H1 (cell line): ENCODE measurements around the gene SLC38A10. TPM values are rescaled to one million over a fixed set of nuclear protein-coding genes. Genes with fewer than 3 reads are reported as not detected.

Experiments used
- CTCF ChIA-PET: fragments of 300-600 bp; sonication (Branson Sonifier 250); formaldehyde crosslinking; loops from one replicate; lab custom pipeline; 2021; ENCODE audit not compliant: partially characterized antibody; lab: Charles Lee
- POLR2A ChIA-PET: fragments of 300-600 bp; sonication (Branson Sonifier 250); formaldehyde crosslinking; loops from one replicate; lab custom pipeline; 2021; ENCODE audit warnings: inconsistent platforms; ENCODE audit not compliant: partially characterized antibody; lab: Charles Lee
- DNase-seq, 2 experiments: peaks; one replicate each; pipeline versions ENCODE4 v3.0.0 to v3.0.0-alpha.2; 2010 to 2022; ENCODE audit warnings: low spot score in 2 of 2, low read depth in 1 of 2, mixed read lengths in 1 of 2
- FAIRE-seq: peaks from 2 replicates; lab custom pipeline; 2011; peaks lifted over from hg19 to GRCh38; lab: Jason Lieb, UNC
- H2AFZ ChIP-seq: 2 replicates; pipeline ENCODE4 v1.8.1; 2012; ENCODE audit warnings: low read length, inconsistent platforms
- H2AK5ac ChIP-seq: 2 replicates; pipeline ENCODE4 v1.6.1; 2013; ENCODE audit warnings: low read depth, low read length
- H2BK120ac ChIP-seq: replicated peaks from 2 replicates; pipeline ENCODE3; 2013; ENCODE audit warnings: low read depth, low read length, inconsistent platforms
- H2BK12ac ChIP-seq: 2 replicates; pipeline ENCODE4 v1.6.1; 2013; ENCODE audit warnings: low read depth, low read length
- H2BK15ac ChIP-seq: 2 replicates; pipeline ENCODE4 v1.6.1; 2013; ENCODE audit warnings: low read length
- H2BK20ac ChIP-seq: 2 replicates; pipeline ENCODE4 v1.6.1; 2013; ENCODE audit warnings: low read length
- H2BK5ac ChIP-seq: 2 replicates; pipeline ENCODE4 v1.6.1; 2013; ENCODE audit warnings: low read depth, low read length
- H3K14ac ChIP-seq: 2 replicates; pipeline ENCODE4 v1.6.1; 2013; ENCODE audit warnings: inconsistent platforms; ENCODE audit not compliant: insufficient read length
- H3K18ac ChIP-seq: 2 replicates; pipeline ENCODE4 v1.6.1; 2013; ENCODE audit warnings: low read length; ENCODE audit errors: extremely low read depth
- H3K23ac ChIP-seq: 2 replicates; pipeline ENCODE4 v1.6.1; 2013; ENCODE audit warnings: inconsistent platforms; ENCODE audit not compliant: insufficient read length
- H3K23me2 ChIP-seq: 2 replicates; pipeline ENCODE4 v1.6.1; 2013; ENCODE audit warnings: low read depth, low read length
- H3K27ac ChIP-seq: 2 replicates; pipeline ENCODE4 v1.6.1; 2011; ENCODE audit warnings: low read depth, low read length, inconsistent platforms
- H3K27me3 ChIP-seq, 4 experiments: replicated peaks in 1 of 4; 1 replicate in 1 of 4; 2 replicates in 3 of 4; pipeline versions ENCODE4 v1.6.1 to v1.8.1; 2011 to 2013; ENCODE audit warnings: low read length in 3 of 4, mild to moderate bottlenecking in 3 of 4, inconsistent platforms in 2 of 4, mixed read lengths in 2 of 4, moderate library complexity in 1 of 4; ENCODE audit not compliant: control insufficient read depth in 3 of 4, insufficient read depth in 3 of 4; ENCODE audit errors: extremely low read depth in 1 of 4
- H3K36me3 ChIP-seq, 4 experiments: 2 replicates each; pipeline versions ENCODE4 v1.6.1 to v1.8.1; 2011 to 2013; ENCODE audit warnings: mild to moderate bottlenecking in 4 of 4, low read length in 3 of 4, moderate library complexity in 2 of 4, control low read depth in 1 of 4, inconsistent platforms in 1 of 4; ENCODE audit not compliant: insufficient read depth in 4 of 4, control insufficient read depth in 2 of 4
- H3K4ac ChIP-seq: replicated peaks from 2 replicates; pipeline ENCODE3; 2013; ENCODE audit warnings: low read length, low read depth, mixed read lengths, inconsistent platforms; ENCODE audit not compliant: insufficient read length
- H3K4me1 ChIP-seq, 4 experiments: replicated peaks in 1 of 4; 1 replicate in 1 of 4; 2 replicates in 3 of 4; pipeline versions ENCODE4 v1.6.1 to v1.8.1; 2011 to 2013; ENCODE audit warnings: low read length in 3 of 4, inconsistent platforms in 2 of 4, mixed read lengths in 1 of 4; ENCODE audit not compliant: insufficient read depth in 4 of 4, control insufficient read depth in 3 of 4
- H3K4me2 ChIP-seq, 2 experiments: 2 replicates each; pipeline versions ENCODE4 v1.6.1 to v1.8.1; 2011 to 2013; ENCODE audit warnings: low read depth in 2 of 2, low read length in 2 of 2, control low read depth in 1 of 2, inconsistent platforms in 1 of 2, mild to moderate bottlenecking in 1 of 2; ENCODE audit not compliant: insufficient read depth in 1 of 2
- H3K4me3 ChIP-seq, 4 experiments: fragments of 200-600, 300-600 bp in 1 of 4; sonication (generic), shearing (Covaris generic), sonication (Bioruptor Twin) in 1 of 4; 2 replicates each; pipeline versions ENCODE4 v1.5.1 to v1.8.1; 2011 to 2016; ENCODE audit warnings: low read length in 4 of 4, low read depth in 3 of 4, control low read depth in 2 of 4, inconsistent platforms in 2 of 4, mild to moderate bottlenecking in 2 of 4, mixed read lengths in 1 of 4, moderate library complexity in 1 of 4; ENCODE audit not compliant: insufficient read depth in 2 of 4; ENCODE audit errors: extremely low read depth in 1 of 4
- H3K56ac ChIP-seq: replicated peaks from 2 replicates; pipeline ENCODE3; 2013; ENCODE audit warnings: low read depth, mild to moderate bottlenecking, mixed read lengths, low read length, inconsistent platforms; ENCODE audit not compliant: insufficient read length
- H3K79me1 ChIP-seq: 2 replicates; pipeline ENCODE4 v1.6.1; 2013; ENCODE audit warnings: low read depth, low read length, control low read depth
- H3K79me2 ChIP-seq, 2 experiments: 2 replicates each; pipeline versions ENCODE4 v1.6.1 to v1.8.1; 2012 to 2013; ENCODE audit warnings: low read length in 2 of 2, mild to moderate bottlenecking in 2 of 2, inconsistent platforms in 1 of 2; ENCODE audit not compliant: insufficient read depth in 2 of 2, control insufficient read depth in 1 of 2
- H3K9ac ChIP-seq, 4 experiments: replicated peaks in 1 of 4; 1 replicate in 1 of 4; 2 replicates in 3 of 4; pipeline versions ENCODE4 v1.6.1 to v1.8.1; 2011 to 2013; ENCODE audit warnings: low read depth in 3 of 4, low read length in 3 of 4, control low read depth in 2 of 4, mild to moderate bottlenecking in 2 of 4, moderate library complexity in 2 of 4, inconsistent platforms in 1 of 4; ENCODE audit errors: extremely low read depth in 1 of 4
- H3K9me3 ChIP-seq, 2 experiments: 2 replicates each; pipeline versions ENCODE4 v1.6.1 to v1.8.1; 2012 to 2013; ENCODE audit warnings: mild to moderate bottlenecking in 2 of 2, moderate library complexity in 2 of 2, control low read depth in 1 of 2, inconsistent platforms in 1 of 2, low read depth in 1 of 2, low read length in 1 of 2, mixed read lengths in 1 of 2; ENCODE audit not compliant: insufficient read depth in 2 of 2
- H4K20me1 ChIP-seq, 2 experiments: replicated peaks in 1 of 2; 2 replicates each; pipeline versions ENCODE3 to v1.8.1; 2011 to 2013; ENCODE audit warnings: inconsistent platforms in 2 of 2, low read length in 2 of 2, mild to moderate bottlenecking in 1 of 2; ENCODE audit not compliant: insufficient read depth in 2 of 2, control insufficient read depth in 1 of 2
- H4K5ac ChIP-seq: 2 replicates; pipeline ENCODE4 v1.6.1; 2013; ENCODE audit warnings: low read length, low read depth, mixed read lengths, inconsistent platforms; ENCODE audit not compliant: insufficient read length
- H4K8ac ChIP-seq: 2 replicates; pipeline ENCODE4 v1.8.0; 2013; ENCODE audit warnings: mild to moderate bottlenecking, moderate library complexity, low read length, inconsistent platforms; ENCODE audit not compliant: insufficient read depth; ENCODE audit errors: extremely low read depth
- H4K91ac ChIP-seq: replicated peaks from 2 replicates; pipeline ENCODE3; 2013; ENCODE audit warnings: low read length, mixed read lengths, inconsistent platforms; ENCODE audit not compliant: insufficient read length
- CHD2 ChIP-seq: IDR thresholded peaks from 2 replicates; pipeline ENCODE4 v1.6.1; 2012; ENCODE audit warnings: low read length, improper control_type of control experiment
- EGR1 ChIP-seq: IDR thresholded peaks from 2 replicates; pipeline ENCODE4 v1.6.1; 2011; ENCODE audit warnings: low read depth, low read length, borderline replicate concordance
- EZH2 ChIP-seq: fragments of 200-600 bp; sonication (generic); IDR thresholded peaks from 2 replicates; pipeline ENCODE4 v1.7.1; 2012; ENCODE audit warnings: low read depth, mild to moderate bottlenecking, moderate library complexity, low read length, inconsistent platforms; ENCODE audit not compliant: severe bottlenecking
- FOSL1 ChIP-seq: IDR thresholded peaks from 2 replicates; pipeline ENCODE4 v1.6.1; 2011; ENCODE audit warnings: mild to moderate bottlenecking, low read depth, low read length, moderate library complexity; ENCODE audit not compliant: insufficient read depth
- HDAC2 ChIP-seq, 2 experiments: fragments of 300-600 bp in 1 of 2; sonication (generic) in 1 of 2; IDR thresholded peaks; 2 replicates each; pipeline ENCODE4 v1.6.1; 2011 to 2012; ENCODE audit warnings: low read depth in 2 of 2, low read length in 2 of 2, mild to moderate bottlenecking in 2 of 2, moderate library complexity in 2 of 2, borderline replicate concordance in 1 of 2, inconsistent platforms in 1 of 2
- RXRA ChIP-seq: IDR thresholded peaks from 2 replicates; pipeline ENCODE4 v1.6.1; 2011; ENCODE audit warnings: low read depth, mild to moderate bottlenecking, low read length, moderate library complexity; ENCODE audit not compliant: insufficient read depth
- SP1 ChIP-seq: IDR thresholded peaks from 2 replicates; pipeline ENCODE4 v1.6.1; 2011; ENCODE audit warnings: low read depth, low read length
- WGBS, 2 experiments: shearing (Covaris generic) in 1 of 2; methylation state at CpG; one replicate each; pipeline versions ENCODE4 v1.1.6 to v1.1.7; 2013 to 2015; ENCODE audit warnings: low lambda C conversion rate in 2 of 2, mixed read lengths in 2 of 2, inconsistent platforms in 1 of 2, low coverage in 1 of 2, missing lambda C conversion rate in 1 of 2; ENCODE audit not compliant: insufficient replicate concordance in 2 of 2, insufficient coverage in 1 of 2, insufficient read length in 1 of 2; ENCODE audit errors: extremely low coverage in 1 of 2, missing lambda C conversion rate in 1 of 2; 5-methylcytosine and 5-hydroxymethylcytosine counted together
- polyA plus RNA-seq, 7 experiments: library from polyadenylated mRNA; depleted of rRNA in 3 of 7; stranded (reverse) in 5 of 7; unstranded in 2 of 7; fragments of >200 nt in 5 of 7; fragments of 200-250 nt in 2 of 7; gene quantifications; 1 replicate in 5 of 7; 2 replicates in 1 of 7; 4 replicates in 1 of 7; pipeline versions ENCODE4 v1.2.1 to v1.2.3, GENCODE V29; 2011 to 2013; ENCODE audit warnings: missing spikeins in 2 of 7, mixed read lengths in 2 of 7
- total RNA-seq: library from RNA; stranded (reverse); fragmentation: NEBNext Ultra II Directional; extraction: Animal tissue kit (Norgen Biotek cat#: 25700); gene quantifications from 2 replicates; pipeline ENCODE4 v1.2.1, GENCODE V29; 2021

Gene SLC38A10
- total and polyA plus RNA-seq, 2 of the 8 experiments (the other 6 are each of a cell fraction or from before 2014, with no cell fraction given), result 26.4 to 41.0 TPM

GRCh38 chr17:81221371-81221841 is 73.7 kb downstream of the SLC38A10 start:
- Histone ChIP-seq H3K14ac (no peak overlapping the region), H3K27me3 (peaks cover 0 to 2% (median 0%) of the 10 kb centered on the region in 4 experiments; a peak in 2 of 7 replicates), H4K91ac (no peak overlapping the region), H2BK20ac (no peak overlapping the region), H3K4me3 (peak overlapping the region in 3 of 4 experiments; percentile 75 to 98 (median 76); a peak in 6 of 8 replicates), H3K9me3 (no peaks in the 10 kb centered on the region), H3K4me1 (peaks cover 0 to 12% (median 9%) of the 10 kb centered on the region in 4 experiments; a peak in 5 of 7 replicates), H2BK120ac (no peak overlapping the region), H3K4ac (no peak overlapping the region), H4K20me1 (peaks cover 4 to 12% of the 10 kb centered on the region in 2 experiments), H3K36me3 (peaks cover 0 to 5% (median 0%) of the 10 kb centered on the region in 4 experiments; a peak in 1 of 8 replicates), H4K5ac (no peak overlapping the region), H2AFZ (no peak overlapping the region), H3K4me2 (peak overlapping the region; percentile 87 to 90), H3K23ac (no peak overlapping the region), H3K79me1 (peaks cover 19% of the 10 kb centered on the region), H4K8ac (no peak overlapping the region), H3K23me2 (peaks cover 12% of the 10 kb centered on the region; the same call in 1 of the 2 replicates), H2BK12ac (no peak overlapping the region), H3K79me2 (peaks cover 0 to 15% of the 10 kb centered on the region in 2 experiments; a peak in 1 of 4 replicates), H2AK5ac (no peak overlapping the region), H3K56ac (no peak overlapping the region), H2BK5ac (no peak overlapping the region), H3K27ac (no peak overlapping the region), H3K9ac (no peak overlapping the region), H2BK15ac (no peak overlapping the region), H3K18ac (no peak overlapping the region)
- ChIA-PET CTCF (interaction anchor here (0.6 to 1.5 kb wide), 8 partner anchors 9 to 412 kb away, joined by 3 to 4 read pairs (median 3); partner anchors contain the start of genes NDUFAF8 and TEPSIN), POLR2A (interaction anchor here (1.6 to 2.8 kb wide), 2 partner anchors 17 to 19 kb away, joined by 3 to 18 read pairs; partner anchors contain the start of genes NDUFAF8 and TEPSIN)
- TF ChIP-seq EGR1 (no peak), SP1 (no peak), EZH2 (no peak), HDAC2 (IDR thresholded peaks at IDR 0.05; ENCODE audit: borderline replicate concordance in 1 of 2, low read depth in 2 of 2, low read length in 2 of 2) (no peak), FOSL1 (no peak), CHD2 (no peak), RXRA (0 out of 2 replicates have a peak, but pooled peaks have one; percentile 41)
- DNase-seq, result peak in 1 of 2 experiments; percentile 73
- no peak for FAIRE-seq
- WGBS, 2 experiments, result 76% methylated on average over 11 of the region's 11 CpGs; no CpG with 5 or more reads in 1 of the 2 experiments
